ENCODE results near the gene COL5A1.

DNA sequence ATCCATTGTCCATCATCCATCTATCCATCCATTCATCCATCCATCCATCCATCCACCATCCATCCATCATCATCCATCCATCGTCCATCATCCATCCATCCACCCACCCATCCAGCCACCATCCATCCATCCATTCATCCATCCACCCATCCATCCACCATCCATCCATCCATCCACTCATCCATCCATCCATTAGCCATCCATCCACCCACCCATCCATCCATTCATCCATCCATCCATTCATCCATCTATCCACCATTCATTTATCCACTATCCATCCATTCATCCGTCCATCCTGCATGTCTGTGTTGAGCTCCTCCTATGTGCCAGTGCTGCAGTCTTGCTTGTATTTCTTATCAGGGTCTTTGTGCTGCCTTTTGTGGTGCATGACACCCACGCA, 44.2 kb downstream of the COL5A1 start:
- TF ChIP-seq CTCF (IDR thresholded peaks at IDR 0.05 in 4 of 5, conservative IDR thresholded peaks at IDR 0.05 in 1 of 5), result no peak
- TF ChIP-seq POLR2A (IDR thresholded peaks at IDR 0.05), result no peak
